Body of pancreas (tissue), 4 donors: Measurements from ENCODE around the gene TPRA1. TPM values are rescaled to one million over a fixed set of nuclear protein-coding genes. Genes with fewer than 3 reads are reported as not detected.

Experiments used
- ATAC-seq: fragments of 150-250 bp; one replicate; pipeline ENCODE4 v1.9.1; 2016
- DNase-seq, 4 donors: peaks; one replicate each; pipeline ENCODE4 v3.0.0-alpha.2; 2019
- H3K27ac ChIP-seq, 4 donors: fragments of 200-600 bp; sonication (generic); 1 replicate in 3 of 4; 2 replicates in 1 of 4; pipeline versions ENCODE4 v1.5.1 to v1.6.1; 2016 to 2019; ENCODE audit warnings: mild to moderate bottlenecking in 1 of 4, mixed read lengths in 1 of 4, moderate library complexity in 1 of 4
- H3K27me3 ChIP-seq, 2 donors: fragments of 200-600 bp; sonication (generic); one replicate each; pipeline ENCODE4 v1.6.0; 2016; ENCODE audit warnings: mild to moderate bottlenecking in 1 of 2
- H3K36me3 ChIP-seq, 2 donors: fragments of 200-600 bp; sonication (generic); replicated peaks in 1 of 2; 2 replicates each; pipeline ENCODE4 v1.5.1; 2016; ENCODE audit warnings: low read depth in 2 of 2; ENCODE audit not compliant: insufficient read depth in 1 of 2
- H3K4me1 ChIP-seq: fragments of 200-600 bp; sonication (generic); one replicate; pipeline ENCODE4 v1.6.0; 2016
- H3K4me3 ChIP-seq, 2 donors: fragments of 200-600 bp; sonication (generic); 1 replicate in 1 of 2; 2 replicates in 1 of 2; pipeline ENCODE4 v1.5.1; 2016 to 2019
- H3K9me3 ChIP-seq, 3 donors: fragments of 200-600 bp; sonication (generic); 1 replicate in 2 of 3; 2 replicates in 1 of 3; pipeline ENCODE4 v1.5.1; 2016
- POLR2A ChIP-seq, 3 donors: fragments of 450-650 bp; IDR thresholded peaks; one replicate each; pipeline ENCODE4 v1.6.1; 2016; ENCODE audit warnings: antibody characterized with exemption in 3 of 3, mild to moderate bottlenecking in 2 of 3
- WGBS, 2 donors: methylation state at CpG; one replicate each; pipeline ENCODE4 v1.1.5; 2017; 5-methylcytosine and 5-hydroxymethylcytosine counted together
- intact Hi-C: fragments of 100-400 bp; cut with DNase I; formaldehyde crosslinking; loops from one replicate; pipeline ENCODE4 v1.15.1; 2023
- total RNA-seq, 2 donors: library from RNA; depleted of rRNA; stranded (reverse); fragments of >200 nt; gene quantifications; one replicate each; pipeline ENCODE4 v1.1.0, GENCODE V29; 2016
- TF ChIP-seq, protein P1 (sequence below), 7 experiments: fragments of 450-650 bp in 4 of 7; fragments of 200-600 bp in 3 of 7; sonication (generic) in 3 of 7; IDR thresholded peaks; one replicate each; pipeline ENCODE4 v1.5.1; 2016 to 2019; ENCODE audit warnings: antibody characterized with exemption in 7 of 7

Gene TPRA1
- total RNA-seq, 2 donors from 2014 or later, result 31.4 to 31.6 TPM

- ATAC-seq (no peak), DNase-seq (no peak)
- Histone ChIP-seq H3K4me1 (no peaks in the 10 kb centered on the region), H3K9me3 (no peaks in the 10 kb centered on the region), H3K27me3 (no peaks in the 10 kb centered on the region), H3K4me3 (no peak overlapping the region), H3K36me3 (no peaks in the 10 kb centered on the region), H3K27ac (no peak overlapping the region)
- TF ChIP-seq POLR2A (IDR thresholded peaks at IDR 0.05), result no peak
- TF ChIP-seq, protein P1, sequence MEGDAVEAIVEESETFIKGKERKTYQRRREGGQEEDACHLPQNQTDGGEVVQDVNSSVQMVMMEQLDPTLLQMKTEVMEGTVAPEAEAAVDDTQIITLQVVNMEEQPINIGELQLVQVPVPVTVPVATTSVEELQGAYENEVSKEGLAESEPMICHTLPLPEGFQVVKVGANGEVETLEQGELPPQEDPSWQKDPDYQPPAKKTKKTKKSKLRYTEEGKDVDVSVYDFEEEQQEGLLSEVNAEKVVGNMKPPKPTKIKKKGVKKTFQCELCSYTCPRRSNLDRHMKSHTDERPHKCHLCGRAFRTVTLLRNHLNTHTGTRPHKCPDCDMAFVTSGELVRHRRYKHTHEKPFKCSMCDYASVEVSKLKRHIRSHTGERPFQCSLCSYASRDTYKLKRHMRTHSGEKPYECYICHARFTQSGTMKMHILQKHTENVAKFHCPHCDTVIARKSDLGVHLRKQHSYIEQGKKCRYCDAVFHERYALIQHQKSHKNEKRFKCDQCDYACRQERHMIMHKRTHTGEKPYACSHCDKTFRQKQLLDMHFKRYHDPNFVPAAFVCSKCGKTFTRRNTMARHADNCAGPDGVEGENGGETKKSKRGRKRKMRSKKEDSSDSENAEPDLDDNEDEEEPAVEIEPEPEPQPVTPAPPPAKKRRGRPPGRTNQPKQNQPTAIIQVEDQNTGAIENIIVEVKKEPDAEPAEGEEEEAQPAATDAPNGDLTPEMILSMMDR (IDR thresholded peaks at IDR 0.05), result no peak
- WGBS, 2 donors, result 56 to 84% methylated on average over 4 to 7 of the region's 7 CpGs
- intact Hi-C loops, result no loop called here
Measured at GRCh38 chr3:127565711-127566110, 24.8 kb downstream of the TPRA1 start.

GRCh38 chr3:127560051-127560787, 30.3 kb downstream of the TPRA1 start:
- TF ChIP-seq POLR2A (IDR thresholded peaks at IDR 0.05), result no peak
- TF ChIP-seq, protein P1 (IDR thresholded peaks at IDR 0.05), result no peak
- H3K9me3 ChIP-seq, result no peaks in the 10 kb centered on the region
- no peak overlapping the region for H3K4me3 ChIP-seq
- no peak overlapping the region for H3K27ac ChIP-seq
- ATAC-seq, result no peak
- no peak for DNase-seq
- H3K36me3 ChIP-seq, result no peaks in the 10 kb centered on the region
- H3K4me1 ChIP-seq, result no peaks in the 10 kb centered on the region
- H3K27me3 ChIP-seq, result no peaks in the 10 kb centered on the region
- WGBS, 2 donors, result 66 to 67% methylated on average over 3 of the region's 3 CpGs
- intact Hi-C loops, result no loop called here

DNA sequence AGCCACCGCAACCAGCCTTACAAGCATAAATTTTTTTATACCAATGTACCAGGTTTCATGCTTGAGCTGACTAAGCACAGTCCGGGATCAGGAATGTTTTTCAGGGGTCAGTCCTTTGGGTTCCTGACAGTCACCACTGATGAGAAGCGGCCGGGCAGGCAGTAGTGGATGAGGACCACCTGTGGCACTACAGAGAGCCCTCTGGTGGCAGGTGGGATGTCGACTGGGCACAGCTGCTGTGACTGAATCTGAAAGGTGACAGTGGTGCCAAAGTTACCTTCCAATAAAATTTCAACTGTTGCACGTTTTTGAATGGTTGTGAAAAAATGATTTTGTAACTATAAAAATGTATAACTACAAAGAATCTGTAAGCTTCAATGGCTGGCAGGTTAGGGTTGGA, 34.0 kb downstream of the TPRA1 start:
- Histone ChIP-seq H3K4me3 (no peak overlapping the region), H3K4me1 (no peaks in the 10 kb centered on the region), H3K27me3 (no peaks in the 10 kb centered on the region), H3K27ac (no peak overlapping the region), H3K36me3 (no peaks in the 10 kb centered on the region), H3K9me3 (no peaks in the 10 kb centered on the region)
- no peak for ATAC-seq
- WGBS, 2 donors, result 39 to 56% methylated on average over 3 to 6 of the region's 6 CpGs
- intact Hi-C loops, result no loop called here
- TF ChIP-seq, protein P1 (IDR thresholded peaks at IDR 0.05), result no peak
- TF ChIP-seq POLR2A (IDR thresholded peaks at IDR 0.05), result no peak
- no peak for DNase-seq

GRCh38 chr3:127555108-127555507, 35.4 kb downstream of the TPRA1 start:
- intact Hi-C loops, result no loop called here
- no peak overlapping the region for H3K27ac ChIP-seq
- ATAC-seq, result no peak
- H3K36me3 ChIP-seq, result no peaks in the 10 kb centered on the region
- H3K4me3 ChIP-seq, result no peak overlapping the region
- DNase-seq, result no peak
- no peaks in the 10 kb centered on the region for H3K4me1 ChIP-seq
- no peaks in the 10 kb centered on the region for H3K9me3 ChIP-seq
- no peaks in the 10 kb centered on the region for H3K27me3 ChIP-seq
- TF ChIP-seq, protein P1 (IDR thresholded peaks at IDR 0.05), result no peak
- no peak for TF ChIP-seq POLR2A (IDR thresholded peaks at IDR 0.05)
- 39 to 42% methylated on average over 3 to 4 of the region's 4 CpGs for WGBS, 2 donors

GRCh38 chr3:127552038-127552437, 38.5 kb downstream of the TPRA1 start:
- H3K4me3 ChIP-seq, result no peak overlapping the region
- no peaks in the 10 kb centered on the region for H3K9me3 ChIP-seq
- ATAC-seq (no peak), DNase-seq (no peak)
- no peaks in the 10 kb centered on the region for H3K27me3 ChIP-seq
- 39 to 55% methylated on average over 1 of the region's 1 CpG for WGBS, 2 donors
- no peaks in the 10 kb centered on the region for H3K36me3 ChIP-seq
- TF ChIP-seq, protein P1 (IDR thresholded peaks at IDR 0.05), result no peak
- TF ChIP-seq POLR2A (IDR thresholded peaks at IDR 0.05), result no peak
- H3K27ac ChIP-seq, result no peak overlapping the region
- H3K4me1 ChIP-seq, result peaks cover 10% of the 10 kb centered on the region
- intact Hi-C loops, result no loop called here
